B cell (primary cell): ENCODE results near the gene ARL16. TPM values are rescaled to one million over a fixed set of nuclear protein-coding genes. Genes with fewer than 3 reads are reported as not detected.

ENCODE experiments used
- ATAC-seq: fragments of 200-7000 bp; cut with Tn5 transposase; one replicate; pipeline ENCODE4 v1.10.0; 2021; ENCODE audit warnings: low read depth, mild to moderate bottlenecking, moderate number of reproducible peaks, moderate library complexity
- CTCF ChIA-PET: fragments of 350-600 bp; sonication (Branson Sonifier 250); formaldehyde crosslinking; loops from one replicate; lab custom pipeline; 2021; ENCODE audit warnings: antibody characterized with exemption, inconsistent platforms; lab: Charles Lee
- POLR2A ChIA-PET: fragments of 350-600 bp; sonication (Branson Sonifier 250); formaldehyde crosslinking; loops from one replicate; lab custom pipeline; 2021; ENCODE audit warnings: antibody characterized with exemption; lab: Charles Lee
- DNase-seq: peaks from one replicate; pipeline ENCODE4 v3.0.0; 2013
- H2AFZ ChIP-seq: 2 replicates; pipeline ENCODE4 v1.6.1; 2012; ENCODE audit warnings: mild to moderate bottlenecking, low read depth, low read length; ENCODE audit not compliant: insufficient read depth, poor library complexity, severe bottlenecking
- H3K27ac ChIP-seq, 2 donors: 1 replicate in 1 of 2; 2 replicates in 1 of 2; pipeline ENCODE4 v1.5.1; 2012 to 2013; ENCODE audit warnings: low read length in 2 of 2, mild to moderate bottlenecking in 2 of 2, moderate library complexity in 1 of 2
- H3K27me3 ChIP-seq, 4 experiments: fragments of 200-600 bp in 1 of 4; sonication (generic) in 1 of 4; replicated peaks in 1 of 4; 1 replicate in 2 of 4; 2 replicates in 2 of 4; pipeline versions ENCODE4 v1.6.1 to v1.7.0; 2013 to 2016; ENCODE audit warnings: low read length in 3 of 4, mild to moderate bottlenecking in 2 of 4, mixed read lengths in 1 of 4, moderate library complexity in 1 of 4; ENCODE audit not compliant: insufficient read depth in 4 of 4, control insufficient read depth in 3 of 4; ENCODE audit errors: control extremely low read depth in 1 of 4
- H3K36me3 ChIP-seq, 2 experiments: replicated peaks in 1 of 2; 1 replicate in 1 of 2; 2 replicates in 1 of 2; pipeline versions ENCODE4 v1.6.1 to v1.7.1; 2013; ENCODE audit warnings: low read length in 1 of 2; ENCODE audit not compliant: insufficient read depth in 2 of 2, control insufficient read depth in 1 of 2; ENCODE audit errors: control extremely low read depth in 1 of 2, extremely low read depth in 1 of 2
- H3K4me1 ChIP-seq, 2 donors: fragments of 200-600 bp in 1 of 2; sonication (generic) in 1 of 2; 1 replicate in 1 of 2; 2 replicates in 1 of 2; pipeline versions ENCODE4 v1.5.1 to v1.6.1; 2013 to 2017; ENCODE audit warnings: low read length in 2 of 2; ENCODE audit not compliant: control insufficient read depth in 2 of 2, insufficient read depth in 2 of 2
- H3K4me2 ChIP-seq: replicated peaks from 2 replicates; pipeline ENCODE3; 2012; ENCODE audit warnings: mild to moderate bottlenecking, low read depth, low read length; ENCODE audit not compliant: poor library complexity, severe bottlenecking
- H3K4me3 ChIP-seq, 5 experiments: fragments of 200-600 bp in 1 of 5; sonication (generic) in 1 of 5; 1 replicate in 3 of 5; 2 replicates in 2 of 5; pipeline versions ENCODE4 v1.5.1 to v1.7.0; 2011 to 2016; ENCODE audit warnings: low read length in 4 of 5, mild to moderate bottlenecking in 4 of 5, low read depth in 2 of 5, control low read depth in 1 of 5, moderate library complexity in 1 of 5; ENCODE audit not compliant: insufficient read depth in 1 of 5; ENCODE audit errors: control extremely low read depth in 1 of 5, extremely low read depth in 1 of 5
- H3K79me2 ChIP-seq: fragments of 200-600 bp; sonication (generic); one replicate; pipeline ENCODE4 v1.6.0; 2016; ENCODE audit warnings: low read length; ENCODE audit not compliant: control insufficient read depth, insufficient read depth
- H3K9ac ChIP-seq: fragments of 200-600 bp; sonication (generic); 2 replicates; pipeline ENCODE4 v1.6.1; 2017; ENCODE audit warnings: mild to moderate bottlenecking, low read length, moderate library complexity
- H3K9me3 ChIP-seq, 3 donors: one replicate each; pipeline versions ENCODE4 v1.6.1 to v1.7.1; 2013; ENCODE audit warnings: low read length in 2 of 3; ENCODE audit not compliant: control insufficient read depth in 2 of 3, insufficient read depth in 1 of 3; ENCODE audit errors: control extremely low read depth in 1 of 3
- H4K20me1 ChIP-seq: 2 replicates; pipeline ENCODE4 v1.6.0; 2012; ENCODE audit warnings: mild to moderate bottlenecking, low read length; ENCODE audit not compliant: insufficient read depth, control insufficient read depth, poor library complexity, severe bottlenecking
- H3K27ac Mint-ChIP-seq: one replicate; pipeline ENCODE4 v1.8.0; 2021; ENCODE audit warnings: mixed read lengths
- H3K27me3 Mint-ChIP-seq: one replicate; pipeline ENCODE4 v1.8.0; 2021; ENCODE audit warnings: mixed read lengths
- H3K4me1 Mint-ChIP-seq: one replicate; pipeline ENCODE4 v1.8.0; 2021; ENCODE audit warnings: mixed read lengths
- H3K4me3 Mint-ChIP-seq: one replicate; pipeline ENCODE4 v1.8.0; 2021; ENCODE audit warnings: mixed read lengths
- H3K9me3 Mint-ChIP-seq: one replicate; pipeline ENCODE4 v1.8.0; 2022; ENCODE audit warnings: mixed read lengths; ENCODE audit not compliant: insufficient read depth
- CTCF ChIP-seq: fragments of 200-600 bp; IDR thresholded peaks from one replicate; pipeline ENCODE4 v1.8.0; 2022; ENCODE audit warnings: antibody characterized with exemption, mild to moderate bottlenecking
- EZH2 ChIP-seq: IDR thresholded peaks from 2 replicates; pipeline ENCODE4 v1.6.1; 2012; ENCODE audit warnings: borderline replicate concordance, low read depth, mild to moderate bottlenecking, moderate library complexity, low read length; ENCODE audit not compliant: insufficient read depth, poor library complexity, severe bottlenecking
- WGBS: methylation state at CpG from one replicate; pipeline ENCODE4 v1.1.5; 2013; ENCODE audit warnings: missing lambda C conversion rate; ENCODE audit not compliant: insufficient coverage; 5-methylcytosine and 5-hydroxymethylcytosine counted together
- intact Hi-C: fragments of 100-400 bp; cut with micrococcal nuclease; formaldehyde crosslinking; loops from one replicate; pipeline ENCODE4 v1.10.0; 2022
- polyA plus RNA-seq: library from polyadenylated mRNA; depleted of rRNA; stranded (reverse); fragments of >200 nt; gene quantifications from 2 replicates; pipeline ENCODE4 v1.2.3, GENCODE V29; 2012
- total RNA-seq, 2 donors: library from RNA; stranded (reverse); fragments of 120-200 nt in 1 of 2; gene quantifications; 1 replicate in 1 of 2; 2 replicates in 1 of 2; pipeline versions ENCODE4 v1.2.3 to v1.2.4, GENCODE V29; 2013 to 2022

ARL16 gene
- total and polyA plus RNA-seq, 2 donors (not counting 1 experiment from before 2014, with no cell fraction given), result 32.5 to 101 TPM

GRCh38 chr17:81682565-81683207 is 911 bp downstream of the ARL16 start:
- peak overlapping the region; percentile 88 for H2AFZ ChIP-seq
- WGBS, result 56% methylated on average over 19 of the region's 19 CpGs
- ATAC-seq (no peak), DNase-seq (no peak)
- no peaks in the 10 kb centered on the region for H3K9me3 Mint-ChIP-seq
- CTCF ChIA-PET, result interaction anchor here (0.5 to 1.5 kb wide), 4 partner anchors 14 to 243 kb away, joined by 3 to 4 read pairs (median 3); no protein-coding TSS in a partner anchor
- H3K27ac Mint-ChIP-seq, result peak overlapping the region; percentile 95
- TF ChIP-seq EZH2, result no peak
- H3K4me1 ChIP-seq, result peaks cover 22 to 25% of the 10 kb centered on the region in 2 donors
- peaks cover 67% of the 10 kb centered on the region for H3K79me2 ChIP-seq
- H3K4me1 Mint-ChIP-seq, result peaks cover 33% of the 10 kb centered on the region
- no peaks in the 10 kb centered on the region for H3K27me3 Mint-ChIP-seq
- POLR2A ChIA-PET, result interaction anchor here (1.3 to 2.1 kb wide), 2 partner anchors 20 to 22 kb away, joined by 9 to 10 read pairs; partner anchors contain the start of gene MRPL12
- H3K27me3 ChIP-seq, result no peaks in the 10 kb centered on the region
- peak overlapping the region; percentile 90 for H3K4me2 ChIP-seq
- peak overlapping the region; percentile 41 to 94 (median 93) for H3K4me3 ChIP-seq
- H3K4me3 Mint-ChIP-seq, result peak overlapping the region; percentile 91
- peak overlapping the region in 1 of 2 donors; percentile 83 for H3K27ac ChIP-seq
- intact Hi-C loops, result loop anchor here (1.0 to 2.0 kb wide), 5 partner anchors 16 to 209 kb away; partner anchors contain the start of genes ALYREF, ANAPC11, CCDC137 and MRPL12
- peaks cover 36% of the 10 kb centered on the region for H4K20me1 ChIP-seq
- peak overlapping the region; percentile 92 for H3K9ac ChIP-seq
- peaks cover 0 to 18% of the 10 kb centered on the region in 2 experiments for H3K36me3 ChIP-seq
- no peaks in the 10 kb centered on the region for H3K9me3 ChIP-seq

GRCh38 chr17:81681672-81682071 is 1.9 kb downstream of the ARL16 start:
- H2AFZ ChIP-seq, result no peak overlapping the region
- no peak overlapping the region for H3K4me2 ChIP-seq
- POLR2A ChIA-PET, result no interaction called here
- peak overlapping the region; percentile 7 for H3K4me3 Mint-ChIP-seq
- DNase-seq, result no peak
- H3K9me3 ChIP-seq, result no peaks in the 10 kb centered on the region
- TF ChIP-seq EZH2, result no peak
- TF ChIP-seq CTCF, result no peak
- no peak for ATAC-seq
- no peak overlapping the region for H3K4me3 ChIP-seq
- H3K4me1 Mint-ChIP-seq, result peaks cover 29% of the 10 kb centered on the region
- H3K27me3 ChIP-seq, result no peaks in the 10 kb centered on the region
- H3K9ac ChIP-seq, result no peak overlapping the region
- H4K20me1 ChIP-seq, result peaks cover 26% of the 10 kb centered on the region
- H3K27me3 Mint-ChIP-seq, result no peaks in the 10 kb centered on the region
- CTCF ChIA-PET, result no interaction called here
- no peak overlapping the region for H3K27ac ChIP-seq
- over 99% methylated on average over 17 of the region's 17 CpGs for WGBS
- H3K4me1 ChIP-seq, result peaks cover 22 to 25% of the 10 kb centered on the region in 2 donors
- peak overlapping the region; percentile 32 for H3K27ac Mint-ChIP-seq
- no peaks in the 10 kb centered on the region for H3K9me3 Mint-ChIP-seq
- intact Hi-C loops, result loop anchor here (2.0 kb wide), 1 partner anchor 31 kb away; the partner anchor contains the start of gene SLC25A10
- H3K79me2 ChIP-seq, result peaks cover 57% of the 10 kb centered on the region
- peaks cover 0 to 7% of the 10 kb centered on the region in 2 experiments for H3K36me3 ChIP-seq
